Omental fat pad (tissue), 4 donors: ENCODE measurements around the gene TMEM121B. TPM values are rescaled to one million over a fixed set of nuclear protein-coding genes. Genes with fewer than 3 reads are reported as not detected.

Experiments used
- ATAC-seq: fragments of 150-250 bp; one replicate; pipeline ENCODE4 v1.9.1; 2016; ENCODE audit warnings: mild to moderate bottlenecking, moderate library complexity; ENCODE audit not compliant: low FRiP score
- DNase-seq: peaks from one replicate; pipeline ENCODE4 v3.0.0-alpha.2; 2019; ENCODE audit warnings: low spot score
- CTCF ChIP-seq, 3 donors: fragments of 450-650 bp; IDR thresholded peaks; one replicate each; pipeline ENCODE4 v1.5.1; 2016 to 2017; ENCODE audit warnings: antibody characterized with exemption in 3 of 3, mild to moderate bottlenecking in 3 of 3, moderate library complexity in 2 of 3
- total RNA-seq, 4 donors: library from RNA; depleted of rRNA; stranded (reverse); fragments of >200 nt; gene quantifications; one replicate each; pipeline ENCODE4 v1.1.0, GENCODE V29; 2016

The TMEM121B gene
- total RNA-seq, 4 donors from 2014 or later = 0.46 to 1.4 (median 0.94) TPM

- DNase-seq = no peak
- ATAC-seq = no peak
- TF ChIP-seq CTCF (IDR thresholded peaks at IDR 0.05) = no peak
Measured at GRCh38 chr22:17138513-17138912, 17.4 kb upstream of the TMEM121B start.

- ATAC-seq (no peak), DNase-seq (no peak)
- TF ChIP-seq CTCF (IDR thresholded peaks at IDR 0.05) = no peak
Measured at GRCh38 chr22:17137861-17138425, 16.8 kb upstream of the TMEM121B start.

- no peak for TF ChIP-seq CTCF (IDR thresholded peaks at IDR 0.05)
- DNase-seq (no peak), ATAC-seq (no peak)
Measured at GRCh38 chr22:17137170-17137569, 16.0 kb upstream of the TMEM121B start.

GRCh38 chr22:17135153-17135760 is 14.1 kb upstream of the TMEM121B start:
- no peak for TF ChIP-seq CTCF (IDR thresholded peaks at IDR 0.05)
- DNase-seq (no peak), ATAC-seq (no peak)

- DNase-seq = no peak
- TF ChIP-seq CTCF (IDR thresholded peaks at IDR 0.05) = no peak
- no peak for ATAC-seq
Measured at GRCh38 chr22:17133137-17133536, 12.0 kb upstream of the TMEM121B start.

GRCh38 chr22:17132112-17132511 is 11.0 kb upstream of the TMEM121B start:
- TF ChIP-seq CTCF (IDR thresholded peaks at IDR 0.05) = no peak
- no peak for DNase-seq
- ATAC-seq = no peak

GRCh38 chr22:17131686-17132085 is 10.5 kb upstream of the TMEM121B start:
- ATAC-seq (no peak), DNase-seq (no peak)
- no peak for TF ChIP-seq CTCF (IDR thresholded peaks at IDR 0.05)
